ENCODE data around the gene PPP2R2C. TPM values are rescaled to one million over a fixed set of nuclear protein-coding genes. Genes with fewer than 3 reads are reported as not detected.

Gene PPP2R2C
- total RNA-seq, 1 donor from 2014 or later = 2.2 TPM

DNA sequence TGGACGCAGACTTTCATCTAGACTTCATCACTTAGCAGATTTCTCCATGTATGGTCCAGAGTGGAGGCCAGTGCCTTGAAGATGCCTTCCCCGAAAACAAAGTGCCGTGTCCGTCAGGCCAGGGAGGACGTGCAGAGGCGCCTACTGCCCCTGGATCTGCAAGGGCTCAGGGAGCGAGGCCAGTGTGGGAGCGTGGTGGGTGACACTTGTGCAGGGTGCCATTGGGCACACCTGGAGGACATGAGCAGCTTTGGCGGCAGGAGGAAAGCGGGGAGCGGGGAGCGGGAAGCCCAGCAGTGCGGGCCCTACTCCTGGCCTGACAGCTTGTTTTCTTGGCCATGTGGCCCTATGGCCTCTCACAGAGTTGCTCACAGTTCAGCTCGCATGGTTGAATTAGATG is 176.9 kb downstream of the PPP2R2C start:
- Histone ChIP-seq H3K9me3 (no peaks in the 10 kb centered on the region), H3K27ac (no peak overlapping the region), H3K27me3 (no peaks in the 10 kb centered on the region), H3K36me3 (peaks cover 59 to 95% of the 10 kb centered on the region in 2 donors), H3K4me1 (no peaks in the 10 kb centered on the region), H3K4me3 (no peak overlapping the region)
- TF ChIP-seq, protein P1, sequence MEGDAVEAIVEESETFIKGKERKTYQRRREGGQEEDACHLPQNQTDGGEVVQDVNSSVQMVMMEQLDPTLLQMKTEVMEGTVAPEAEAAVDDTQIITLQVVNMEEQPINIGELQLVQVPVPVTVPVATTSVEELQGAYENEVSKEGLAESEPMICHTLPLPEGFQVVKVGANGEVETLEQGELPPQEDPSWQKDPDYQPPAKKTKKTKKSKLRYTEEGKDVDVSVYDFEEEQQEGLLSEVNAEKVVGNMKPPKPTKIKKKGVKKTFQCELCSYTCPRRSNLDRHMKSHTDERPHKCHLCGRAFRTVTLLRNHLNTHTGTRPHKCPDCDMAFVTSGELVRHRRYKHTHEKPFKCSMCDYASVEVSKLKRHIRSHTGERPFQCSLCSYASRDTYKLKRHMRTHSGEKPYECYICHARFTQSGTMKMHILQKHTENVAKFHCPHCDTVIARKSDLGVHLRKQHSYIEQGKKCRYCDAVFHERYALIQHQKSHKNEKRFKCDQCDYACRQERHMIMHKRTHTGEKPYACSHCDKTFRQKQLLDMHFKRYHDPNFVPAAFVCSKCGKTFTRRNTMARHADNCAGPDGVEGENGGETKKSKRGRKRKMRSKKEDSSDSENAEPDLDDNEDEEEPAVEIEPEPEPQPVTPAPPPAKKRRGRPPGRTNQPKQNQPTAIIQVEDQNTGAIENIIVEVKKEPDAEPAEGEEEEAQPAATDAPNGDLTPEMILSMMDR (IDR thresholded peaks at IDR 0.05) = no peak
- intact Hi-C loops (cut with DNase I) = no loop called here
- no peak for DNase-seq (ENCODE audit: low spot score in 2 of 2)

DNA sequence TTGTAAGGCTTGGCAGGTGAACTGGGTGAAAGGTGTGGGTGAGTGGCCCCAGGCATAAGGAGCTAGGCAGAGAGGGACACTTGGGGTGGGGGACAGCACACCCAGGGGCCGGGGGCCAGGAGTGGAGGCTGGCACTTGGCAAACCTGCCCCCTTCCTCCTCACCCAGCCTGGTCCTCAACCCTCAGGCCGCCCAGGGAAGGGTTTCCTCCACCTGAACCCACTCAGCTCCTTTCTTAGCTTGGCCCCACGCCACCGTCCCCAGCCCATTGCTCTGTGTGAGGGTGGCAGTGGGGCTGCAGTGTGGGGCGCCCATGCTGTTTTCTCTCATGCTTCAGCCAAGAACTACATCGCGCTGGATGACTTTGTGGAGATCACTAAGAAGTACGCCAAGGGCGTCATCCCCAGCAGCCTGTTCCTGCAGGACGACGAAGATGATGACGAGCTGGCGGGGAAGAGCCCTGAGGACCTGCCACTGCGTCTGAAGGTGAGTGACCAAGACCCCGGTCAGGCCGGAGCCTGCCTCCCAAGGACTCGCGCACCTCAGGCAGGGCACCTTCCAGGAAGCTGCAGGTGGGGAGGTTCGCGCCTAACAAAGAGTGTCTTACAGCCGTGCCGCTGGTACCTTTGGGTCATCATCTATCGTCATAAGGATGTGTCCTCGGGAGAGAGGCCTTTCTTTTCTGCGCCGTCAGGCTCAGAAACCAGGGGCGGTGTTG is 177.6 kb downstream of the PPP2R2C start:
- no peaks in the 10 kb centered on the region for H3K4me1 ChIP-seq
- no peak overlapping the region for H3K4me3 ChIP-seq
- no peak for DNase-seq (ENCODE audit: low spot score in 2 of 2)
- TF ChIP-seq, protein P1 (IDR thresholded peaks at IDR 0.05) = no peak
- peaks cover 58 to 95% of the 10 kb centered on the region in 2 donors for H3K36me3 ChIP-seq
- H3K9me3 ChIP-seq = no peaks in the 10 kb centered on the region
- no peaks in the 10 kb centered on the region for H3K27me3 ChIP-seq
- H3K27ac ChIP-seq = no peak overlapping the region
- intact Hi-C loops (cut with DNase I) = no loop called here

DNA sequence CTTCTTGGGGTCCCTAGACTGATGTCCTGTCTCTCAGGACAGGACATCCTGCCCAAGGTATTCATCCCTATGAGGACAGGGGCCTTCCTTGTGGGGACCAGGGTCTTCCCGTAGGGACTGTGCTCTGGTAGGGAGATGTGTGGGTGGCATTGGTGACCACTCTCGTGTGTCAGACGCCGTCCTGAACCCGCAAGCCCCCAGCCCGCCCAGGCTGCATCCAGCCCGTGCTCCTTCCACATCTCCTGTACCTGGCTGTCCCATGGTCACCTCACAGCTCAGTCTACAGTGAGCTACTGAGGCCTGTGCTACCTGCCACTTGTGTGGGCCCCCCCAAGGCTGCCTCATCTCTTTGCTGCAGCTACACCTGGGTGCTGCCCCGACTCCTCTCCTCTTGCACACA is 178.8 kb downstream of the PPP2R2C start:
- TF ChIP-seq, protein P1 (IDR thresholded peaks at IDR 0.05) = no peak
- H3K27ac ChIP-seq = no peak overlapping the region
- no peak for DNase-seq (ENCODE audit: low spot score in 2 of 2)
- H3K4me3 ChIP-seq = no peak overlapping the region
- H3K4me1 ChIP-seq = no peaks in the 10 kb centered on the region
- intact Hi-C loops (cut with DNase I) = no loop called here
- H3K9me3 ChIP-seq = no peaks in the 10 kb centered on the region
- H3K36me3 ChIP-seq = peaks cover 70 to 99% of the 10 kb centered on the region in 2 donors
- H3K27me3 ChIP-seq = no peaks in the 10 kb centered on the region

DNA sequence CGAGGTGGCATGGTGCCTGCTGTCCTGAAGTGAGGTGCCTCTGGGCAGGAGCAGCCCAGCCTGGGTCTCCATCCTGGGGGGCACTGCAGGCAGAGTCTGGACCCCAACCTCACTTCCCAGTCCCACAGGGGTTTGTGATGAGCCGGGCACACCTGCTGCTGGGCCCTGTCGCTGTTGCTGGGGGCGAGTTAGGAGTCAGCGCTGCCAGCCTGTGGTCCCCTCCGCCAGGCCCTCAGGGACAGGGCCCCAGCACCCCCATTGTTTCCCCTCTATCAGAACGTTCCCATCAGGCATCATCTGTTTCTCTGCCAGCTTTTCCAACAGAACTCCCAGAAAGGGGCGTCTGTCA is 179.3 kb downstream of the PPP2R2C start:
- Histone ChIP-seq H3K4me3 (no peak overlapping the region), H3K27ac (no peak overlapping the region), H3K36me3 (peaks cover 73 to 99% of the 10 kb centered on the region in 2 donors), H3K27me3 (no peaks in the 10 kb centered on the region), H3K9me3 (no peaks in the 10 kb centered on the region), H3K4me1 (no peaks in the 10 kb centered on the region)
- TF ChIP-seq, protein P1 (IDR thresholded peaks at IDR 0.05) = no peak
- intact Hi-C loops (cut with DNase I) = no loop called here
- no peak for DNase-seq (ENCODE audit: low spot score in 2 of 2)

DNA sequence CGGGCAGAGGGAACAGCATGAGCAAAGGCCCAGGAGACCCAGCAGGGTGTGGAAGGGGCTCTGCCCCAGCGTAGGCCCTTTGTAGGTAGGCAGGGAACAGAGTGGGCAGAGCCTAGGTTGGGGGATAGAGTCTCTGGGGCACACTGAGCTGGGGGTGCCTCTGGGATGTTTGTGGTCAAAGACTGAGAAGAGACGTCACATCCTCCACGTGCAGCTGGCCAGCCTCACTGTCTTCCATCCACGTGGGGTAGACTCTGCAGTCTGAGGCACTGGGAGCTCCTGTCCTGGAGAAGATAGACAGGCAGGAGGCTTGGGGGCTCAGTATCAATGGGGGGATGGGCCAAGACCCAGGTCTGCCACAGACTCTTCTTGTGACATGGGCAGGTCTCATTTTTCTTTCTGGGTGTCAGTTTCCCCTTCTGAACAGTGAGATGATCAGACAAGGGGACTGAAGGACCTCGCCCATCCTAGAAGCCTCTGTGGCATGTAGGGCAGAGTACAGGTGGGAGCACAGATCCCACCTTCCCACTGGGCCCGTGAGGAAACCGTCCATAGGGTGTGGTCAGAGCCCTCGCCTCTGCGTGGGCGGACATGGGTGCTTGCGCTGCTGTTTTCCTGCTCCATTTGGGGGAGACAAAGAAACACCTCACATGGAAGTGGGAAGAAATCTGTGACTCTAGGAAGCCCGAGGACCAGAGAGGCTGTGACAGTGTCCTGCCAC is 179.9 kb downstream of the PPP2R2C start:
- no peak for DNase-seq (ENCODE audit: low spot score in 2 of 2)
- intact Hi-C loops (cut with DNase I) = no loop called here
- Histone ChIP-seq H3K4me3 (no peak overlapping the region), H3K9me3 (no peaks in the 10 kb centered on the region), H3K36me3 (peaks cover 79 to 99% of the 10 kb centered on the region in 2 donors), H3K4me1 (no peaks in the 10 kb centered on the region), H3K27me3 (no peaks in the 10 kb centered on the region), H3K27ac (no peak overlapping the region)
- TF ChIP-seq, protein P1 (IDR thresholded peaks at IDR 0.05) = no peak

Measured in ascending aorta (tissue), 2 donors.